Panc1 (cell line): ENCODE measurements around the gene SPEM3. TPM values are rescaled to one million over a fixed set of nuclear protein-coding genes. Genes with fewer than 3 reads are reported as not detected.

ENCODE experiments used
- ATAC-seq: fragments of 200-7000 bp; cut with Tn5 transposase; 2 replicates; pipeline ENCODE4 v1.9.1; 2020; ENCODE audit warnings: mild to moderate bottlenecking, moderate library complexity
- BruUV-seq: library from RNA; stranded (reverse); fragments of 400-500 nt; replicated peaks from 2 replicates; lab custom pipeline; 2021; lab: Mats Ljungman, UMichigan
- CTCF ChIA-PET: fragments of 300-600 bp; sonication (Branson Sonifier 250); formaldehyde crosslinking; loops from one replicate; lab custom pipeline; 2022; ENCODE audit warnings: antibody characterized with exemption; lab: Charles Lee
- POLR2A ChIA-PET: fragments of 300-600 bp; sonication (Branson Sonifier 250); formaldehyde crosslinking; loops from one replicate; lab custom pipeline; 2022; ENCODE audit warnings: antibody characterized with exemption; lab: Charles Lee
- DNase-seq: peaks from one replicate; pipeline ENCODE4 v3.0.0-alpha.2; 2010; ENCODE audit warnings: low read depth, low spot score
- H3K27ac ChIP-seq: 2 replicates; pipeline ENCODE4 v1.5.1; 2011; ENCODE audit warnings: mild to moderate bottlenecking, low read length, inconsistent platforms
- H3K27me3 ChIP-seq: fragments of 200-500 bp; sonication (Bioruptor generic); 2 replicates; pipeline ENCODE4 v1.6.0; 2014; ENCODE audit warnings: low read length, inconsistent platforms; ENCODE audit not compliant: control insufficient read depth, insufficient read depth
- H3K36me3 ChIP-seq: fragments of 200-500 bp; sonication (Bioruptor generic); 2 replicates; pipeline ENCODE4 v1.5.1; 2014; ENCODE audit warnings: inconsistent platforms, mild to moderate bottlenecking, low read length, moderate library complexity; ENCODE audit not compliant: control insufficient read depth, insufficient read depth
- H3K4me1 ChIP-seq: 2 replicates; pipeline ENCODE4 v1.5.1; 2011; ENCODE audit warnings: inconsistent platforms, mild to moderate bottlenecking, low read length, moderate library complexity; ENCODE audit not compliant: control insufficient read depth, insufficient read depth
- H3K4me3 ChIP-seq, 2 experiments: 2 replicates each; pipeline ENCODE4 v1.5.1; 2011 to 2012; ENCODE audit warnings: low read depth in 2 of 2, low read length in 2 of 2, mild to moderate bottlenecking in 2 of 2, inconsistent platforms in 1 of 2, moderate library complexity in 1 of 2
- H3K9me3 ChIP-seq: fragments of 200-500 bp; sonication (Bioruptor generic); 2 replicates; pipeline ENCODE4 v1.5.1; 2014; ENCODE audit warnings: low read depth, mild to moderate bottlenecking, inconsistent platforms, low read length, moderate library complexity; ENCODE audit not compliant: control insufficient read depth, insufficient read depth
- POLR2AphosphoS5 ChIP-seq: IDR thresholded peaks from 2 replicates; pipeline ENCODE4 v1.6.1; 2012; ENCODE audit warnings: mild to moderate bottlenecking, low read depth, low read length, moderate library complexity
- SIN3A ChIP-seq: IDR thresholded peaks from 2 replicates; pipeline ENCODE4 v1.6.1; 2012; ENCODE audit warnings: low read depth, mild to moderate bottlenecking, low read length, moderate library complexity, borderline replicate concordance; ENCODE audit not compliant: insufficient read depth
- TCF7L2 ChIP-seq: IDR thresholded peaks from 2 replicates; pipeline ENCODE4 v1.6.1; 2011; ENCODE audit warnings: mild to moderate bottlenecking, low read depth, low read length, inconsistent platforms
- in situ Hi-C: cut with HindIII; loops from 2 replicates; pipeline ENCODE4 v1.10.0; 2016; ENCODE audit warnings: low sequenced_read_pairs, low pct_unique_long_range_greater_than_20kb
- intact Hi-C: fragments of 100-400 bp; cut with micrococcal nuclease; formaldehyde crosslinking; loops from one replicate; pipeline ENCODE4 v1.10.0; 2022; ENCODE audit not compliant: unreplicated experiment
- total RNA-seq: library from RNA; stranded (reverse); gene quantifications from one replicate; pipeline ENCODE4 v1.2.1, GENCODE V29; 2021; ENCODE audit not compliant: unreplicated experiment
- TF ChIP-seq, protein P1 (sequence below): fragments of 450-650 bp; IDR thresholded peaks from 2 replicates; pipeline ENCODE4 v1.5.1; 2017; ENCODE audit warnings: mild to moderate bottlenecking
- TF ChIP-seq, protein P2 (sequence below), 2 experiments: IDR thresholded peaks; 2 replicates each; pipeline ENCODE4 v1.6.1; 2011 to 2012; ENCODE audit warnings: low read depth in 2 of 2, control low read depth in 1 of 2, low read length in 1 of 2, mild to moderate bottlenecking in 1 of 2, moderate library complexity in 1 of 2; ENCODE audit not compliant: insufficient read depth in 1 of 2

The SPEM3 gene
- total RNA-seq, 1 experiment from 2014 or later = not detected

- POLR2A ChIA-PET = interaction anchor here (0.6 to 0.7 kb wide), 2 partner anchors 31 to 99 kb away, joined by 8 to 9 read pairs; partner anchors contain the start of gene POLR2A
- no peaks in the 10 kb centered on the region for H3K9me3 ChIP-seq
- BruUV-seq = no TSS peak
- no peak overlapping the region for H3K27ac ChIP-seq
- H3K4me1 ChIP-seq = no peaks in the 10 kb centered on the region
- no peaks in the 10 kb centered on the region for H3K27me3 ChIP-seq
- H3K4me3 ChIP-seq = no peak overlapping the region
- peaks cover 2% of the 10 kb centered on the region; the same call in 1 of the 2 replicates for H3K36me3 ChIP-seq
- ATAC-seq = no peak
- CTCF ChIA-PET = no interaction called here
- DNase-seq = no peak
- intact Hi-C loops (no loop called here), in situ Hi-C loops (no loop called here)
- TF ChIP-seq TCF7L2 (no peak), SIN3A (no peak), POLR2AphosphoS5 (no peak)
- TF ChIP-seq, protein P1, sequence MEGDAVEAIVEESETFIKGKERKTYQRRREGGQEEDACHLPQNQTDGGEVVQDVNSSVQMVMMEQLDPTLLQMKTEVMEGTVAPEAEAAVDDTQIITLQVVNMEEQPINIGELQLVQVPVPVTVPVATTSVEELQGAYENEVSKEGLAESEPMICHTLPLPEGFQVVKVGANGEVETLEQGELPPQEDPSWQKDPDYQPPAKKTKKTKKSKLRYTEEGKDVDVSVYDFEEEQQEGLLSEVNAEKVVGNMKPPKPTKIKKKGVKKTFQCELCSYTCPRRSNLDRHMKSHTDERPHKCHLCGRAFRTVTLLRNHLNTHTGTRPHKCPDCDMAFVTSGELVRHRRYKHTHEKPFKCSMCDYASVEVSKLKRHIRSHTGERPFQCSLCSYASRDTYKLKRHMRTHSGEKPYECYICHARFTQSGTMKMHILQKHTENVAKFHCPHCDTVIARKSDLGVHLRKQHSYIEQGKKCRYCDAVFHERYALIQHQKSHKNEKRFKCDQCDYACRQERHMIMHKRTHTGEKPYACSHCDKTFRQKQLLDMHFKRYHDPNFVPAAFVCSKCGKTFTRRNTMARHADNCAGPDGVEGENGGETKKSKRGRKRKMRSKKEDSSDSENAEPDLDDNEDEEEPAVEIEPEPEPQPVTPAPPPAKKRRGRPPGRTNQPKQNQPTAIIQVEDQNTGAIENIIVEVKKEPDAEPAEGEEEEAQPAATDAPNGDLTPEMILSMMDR = no peak
- TF ChIP-seq, protein P2, sequence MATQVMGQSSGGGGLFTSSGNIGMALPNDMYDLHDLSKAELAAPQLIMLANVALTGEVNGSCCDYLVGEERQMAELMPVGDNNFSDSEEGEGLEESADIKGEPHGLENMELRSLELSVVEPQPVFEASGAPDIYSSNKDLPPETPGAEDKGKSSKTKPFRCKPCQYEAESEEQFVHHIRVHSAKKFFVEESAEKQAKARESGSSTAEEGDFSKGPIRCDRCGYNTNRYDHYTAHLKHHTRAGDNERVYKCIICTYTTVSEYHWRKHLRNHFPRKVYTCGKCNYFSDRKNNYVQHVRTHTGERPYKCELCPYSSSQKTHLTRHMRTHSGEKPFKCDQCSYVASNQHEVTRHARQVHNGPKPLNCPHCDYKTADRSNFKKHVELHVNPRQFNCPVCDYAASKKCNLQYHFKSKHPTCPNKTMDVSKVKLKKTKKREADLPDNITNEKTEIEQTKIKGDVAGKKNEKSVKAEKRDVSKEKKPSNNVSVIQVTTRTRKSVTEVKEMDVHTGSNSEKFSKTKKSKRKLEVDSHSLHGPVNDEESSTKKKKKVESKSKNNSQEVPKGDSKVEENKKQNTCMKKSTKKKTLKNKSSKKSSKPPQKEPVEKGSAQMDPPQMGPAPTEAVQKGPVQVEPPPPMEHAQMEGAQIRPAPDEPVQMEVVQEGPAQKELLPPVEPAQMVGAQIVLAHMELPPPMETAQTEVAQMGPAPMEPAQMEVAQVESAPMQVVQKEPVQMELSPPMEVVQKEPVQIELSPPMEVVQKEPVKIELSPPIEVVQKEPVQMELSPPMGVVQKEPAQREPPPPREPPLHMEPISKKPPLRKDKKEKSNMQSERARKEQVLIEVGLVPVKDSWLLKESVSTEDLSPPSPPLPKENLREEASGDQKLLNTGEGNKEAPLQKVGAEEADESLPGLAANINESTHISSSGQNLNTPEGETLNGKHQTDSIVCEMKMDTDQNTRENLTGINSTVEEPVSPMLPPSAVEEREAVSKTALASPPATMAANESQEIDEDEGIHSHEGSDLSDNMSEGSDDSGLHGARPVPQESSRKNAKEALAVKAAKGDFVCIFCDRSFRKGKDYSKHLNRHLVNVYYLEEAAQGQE (IDR thresholded peaks at IDR 0.05; ENCODE audit: insufficient read depth in 1 of 2, low read depth in 2 of 2, low read length in 1 of 2) = no peak
Measured at GRCh38 chr17:7384489-7385081, 44.1 kb upstream of the SPEM3 start.

- Histone ChIP-seq H3K36me3 (no peaks in the 10 kb centered on the region), H3K27ac (no peak overlapping the region), H3K4me1 (no peaks in the 10 kb centered on the region), H3K27me3 (no peaks in the 10 kb centered on the region), H3K4me3 (no peak overlapping the region), H3K9me3 (no peaks in the 10 kb centered on the region)
- in situ Hi-C loops = no loop called here
- ChIA-PET POLR2A (no interaction called here), CTCF (no interaction called here)
- TF ChIP-seq, protein P2 (IDR thresholded peaks at IDR 0.05; ENCODE audit: insufficient read depth in 1 of 2, low read depth in 2 of 2, low read length in 1 of 2) = no peak
- TF ChIP-seq SIN3A (no peak), POLR2AphosphoS5 (no peak), TCF7L2 (no peak)
- TF ChIP-seq, protein P1 = no peak
- ATAC-seq = no peak
- BruUV-seq = no TSS peak
- intact Hi-C loops = no loop called here
- DNase-seq = no peak
Measured at GRCh38 chr17:7388856-7389255, 39.8 kb upstream of the SPEM3 start.
